ENCODE results near the gene OR11H12. TPM values are rescaled to one million over a fixed set of nuclear protein-coding genes. Genes with fewer than 3 reads are reported as not detected.

Gene OR11H12
- total and polyA plus RNA-seq, 2 experiments from 2014 or later = not detected

Small RNA genes lying within 50 kb of the gene (small RNA-seq; reads per million reads assigned to genes)
- not detected for gene CR383656.6
- not detected for gene CR383656.7
- not detected for gene CR383656.9

Data from hepatocyte (in vitro differentiated cells).